HG03280 (cell line): Measurements from ENCODE around the gene TBATA.

ENCODE experiments used
- ATAC-seq: cut with Tn5 transposase; IDR thresholded peaks from one replicate; pipeline ENCODE4 v1.9.1; 2021; ENCODE audit warnings: mild to moderate bottlenecking, moderate library complexity; ENCODE audit not compliant: unreplicated experiment

The TBATA gene

DNA sequence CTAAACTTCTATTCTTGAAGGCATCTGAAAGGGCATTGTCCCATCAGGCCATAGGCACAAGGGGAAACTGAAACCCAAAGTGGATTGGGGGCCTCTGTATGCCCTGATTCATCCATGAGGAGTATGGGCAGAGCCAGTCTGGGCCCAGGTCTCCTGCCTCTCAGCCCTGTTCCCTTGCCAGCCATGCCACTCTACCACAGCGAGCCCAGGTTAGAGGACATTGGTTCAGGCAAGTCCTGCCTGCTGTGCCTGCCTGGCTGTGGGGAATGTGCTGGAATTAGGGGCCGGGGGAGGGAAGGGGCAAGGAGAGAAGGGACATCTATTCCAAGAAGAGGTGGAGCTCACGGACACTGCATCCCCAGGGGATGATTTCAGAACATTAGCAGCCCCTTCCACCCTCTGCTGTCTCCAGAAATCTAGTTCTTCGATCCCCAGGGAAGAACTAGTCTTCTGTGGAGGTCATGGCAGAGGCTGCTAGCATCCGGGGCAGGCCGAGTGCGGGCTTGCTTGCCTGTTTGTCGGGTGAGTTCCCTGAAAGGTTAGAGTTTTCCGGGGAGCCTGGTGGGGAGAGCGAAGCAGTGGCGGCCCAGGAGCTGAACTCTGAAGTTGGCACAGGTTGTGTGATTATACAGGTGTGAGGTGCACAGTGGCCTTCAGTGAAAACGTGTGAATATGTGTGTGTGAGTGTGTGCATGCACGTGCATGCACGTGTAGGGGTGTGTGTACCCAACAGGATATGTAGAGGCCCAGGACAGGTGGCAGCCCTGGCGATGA is 37.8 kb downstream of the TBATA start:
- ATAC-seq: no peak

DNA sequence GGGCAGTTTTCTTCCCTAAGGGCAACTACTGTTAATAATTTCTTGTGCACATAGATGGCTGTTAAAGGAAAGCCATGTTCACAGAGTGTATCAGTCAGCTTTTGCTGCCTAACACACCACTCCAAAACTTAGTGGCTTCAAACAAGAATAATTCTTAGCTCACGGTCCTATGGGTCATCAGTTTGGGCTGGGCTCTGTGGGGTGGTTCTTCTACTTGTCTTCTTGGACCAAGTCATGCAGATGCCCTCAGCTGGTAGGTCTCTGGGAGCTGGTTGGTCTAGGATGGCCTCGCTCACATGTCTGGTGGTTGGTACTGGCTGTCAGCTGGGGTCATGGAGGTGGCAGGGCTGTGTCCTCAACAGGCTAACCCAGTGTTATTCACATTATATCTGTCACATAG is 39.6 kb downstream of the TBATA start:
- no peak for ATAC-seq

DNA sequence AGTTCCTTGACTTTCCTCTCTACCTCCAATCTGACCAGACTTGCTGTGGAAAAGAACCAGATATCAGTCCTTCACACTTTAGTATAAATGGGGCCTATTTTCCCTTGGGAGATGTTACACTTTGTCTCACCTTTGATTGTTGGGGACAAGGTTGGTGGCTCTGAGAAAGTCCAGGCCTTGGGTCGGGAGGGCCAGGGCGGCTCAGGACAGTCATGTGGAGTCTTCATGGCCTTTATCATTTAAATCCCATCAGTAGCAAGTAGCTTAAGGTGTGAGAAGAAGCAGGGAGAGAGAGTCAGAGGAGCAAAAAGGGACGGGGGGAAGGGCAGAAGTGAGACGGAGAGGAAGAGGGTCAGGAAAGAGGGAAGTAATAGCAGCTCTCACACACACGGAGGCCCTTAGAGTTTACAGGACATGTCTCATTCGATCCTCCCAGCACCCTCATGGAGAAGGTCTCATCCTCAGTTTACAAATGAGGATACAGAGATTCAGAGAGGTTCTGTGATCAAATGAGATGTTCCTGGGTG is 40.5 kb downstream of the TBATA start:
- ATAC-seq: no peak

DNA sequence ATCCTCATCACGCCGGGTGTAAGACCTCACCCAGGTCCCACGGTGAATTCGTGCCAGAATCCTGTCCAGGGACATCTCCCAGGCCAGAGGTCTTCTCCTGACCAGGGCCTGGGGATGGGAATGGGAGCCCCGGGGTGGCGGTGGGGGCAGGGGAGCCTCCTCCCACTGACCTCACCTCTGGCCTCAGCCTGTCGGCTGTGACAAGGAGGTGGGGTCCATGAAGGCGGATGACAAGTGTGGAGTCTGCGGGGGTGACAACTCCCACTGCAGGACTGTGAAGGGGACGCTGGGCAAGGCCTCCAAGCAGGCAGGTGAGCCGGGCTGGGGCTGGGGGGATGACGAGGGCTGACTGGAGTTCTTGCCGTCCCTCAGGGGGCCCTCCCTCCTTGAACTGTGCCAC is 41.3 kb downstream of the TBATA start:
- ATAC-seq: no peak

DNA sequence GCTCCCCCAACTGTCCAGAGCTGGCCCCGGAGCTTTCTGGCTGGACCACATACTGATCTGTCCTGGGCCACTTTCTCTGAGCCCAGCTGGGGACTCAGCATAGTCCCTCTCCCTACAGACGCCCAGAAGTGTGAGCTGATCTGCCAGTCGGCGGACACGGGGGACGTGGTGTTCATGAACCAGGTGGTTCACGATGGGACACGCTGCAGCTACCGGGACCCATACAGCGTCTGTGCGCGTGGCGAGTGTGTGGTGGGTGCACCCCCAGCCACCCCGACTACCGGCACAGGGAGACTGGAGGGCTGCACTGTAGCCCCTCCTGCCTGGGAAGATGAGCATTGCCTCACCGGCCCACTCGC is 41.8 kb downstream of the TBATA start:
- no peak for ATAC-seq

DNA sequence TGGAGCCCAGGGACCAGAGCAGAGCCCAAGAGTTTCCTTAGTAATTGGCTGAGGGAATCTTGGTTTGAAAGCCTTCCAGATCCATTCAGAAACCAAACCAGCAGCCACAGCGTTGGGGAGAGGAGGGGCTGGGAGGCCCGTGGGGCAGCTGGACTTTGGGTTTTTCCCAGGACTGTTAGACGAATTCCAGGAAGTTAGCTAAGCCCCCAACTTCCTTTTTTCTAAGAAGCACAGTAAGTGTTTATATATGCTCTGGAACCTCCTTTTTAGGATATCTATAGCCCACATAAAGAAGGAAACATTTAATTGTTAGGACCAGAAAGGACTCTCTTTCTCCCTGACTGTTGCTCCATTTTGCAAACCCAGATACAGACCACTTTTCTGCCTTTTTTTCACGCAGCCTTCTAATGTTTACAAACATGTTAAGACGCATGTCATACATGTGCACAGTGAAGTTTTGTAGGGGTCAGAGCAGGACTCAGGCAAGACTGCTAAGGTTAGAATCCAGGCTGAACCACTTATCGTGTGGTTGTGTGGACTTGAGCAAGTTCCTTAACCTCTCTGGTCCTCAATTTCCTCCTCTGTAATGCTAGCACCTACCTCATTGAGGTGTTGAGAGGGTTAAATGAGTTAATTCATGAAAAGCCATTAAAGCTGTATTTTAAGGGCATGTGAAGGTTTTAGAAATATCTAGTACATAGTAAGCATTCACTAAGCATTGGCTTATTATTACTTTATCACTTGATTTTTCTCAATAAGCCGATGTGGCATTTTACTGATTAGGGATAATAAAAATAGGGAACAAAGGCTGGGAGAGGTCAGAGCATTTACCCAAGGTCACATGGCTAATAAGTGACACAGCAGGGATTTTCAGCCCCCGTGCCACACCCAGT is 42.4 kb downstream of the TBATA start:
- ATAC-seq: no peak

DNA sequence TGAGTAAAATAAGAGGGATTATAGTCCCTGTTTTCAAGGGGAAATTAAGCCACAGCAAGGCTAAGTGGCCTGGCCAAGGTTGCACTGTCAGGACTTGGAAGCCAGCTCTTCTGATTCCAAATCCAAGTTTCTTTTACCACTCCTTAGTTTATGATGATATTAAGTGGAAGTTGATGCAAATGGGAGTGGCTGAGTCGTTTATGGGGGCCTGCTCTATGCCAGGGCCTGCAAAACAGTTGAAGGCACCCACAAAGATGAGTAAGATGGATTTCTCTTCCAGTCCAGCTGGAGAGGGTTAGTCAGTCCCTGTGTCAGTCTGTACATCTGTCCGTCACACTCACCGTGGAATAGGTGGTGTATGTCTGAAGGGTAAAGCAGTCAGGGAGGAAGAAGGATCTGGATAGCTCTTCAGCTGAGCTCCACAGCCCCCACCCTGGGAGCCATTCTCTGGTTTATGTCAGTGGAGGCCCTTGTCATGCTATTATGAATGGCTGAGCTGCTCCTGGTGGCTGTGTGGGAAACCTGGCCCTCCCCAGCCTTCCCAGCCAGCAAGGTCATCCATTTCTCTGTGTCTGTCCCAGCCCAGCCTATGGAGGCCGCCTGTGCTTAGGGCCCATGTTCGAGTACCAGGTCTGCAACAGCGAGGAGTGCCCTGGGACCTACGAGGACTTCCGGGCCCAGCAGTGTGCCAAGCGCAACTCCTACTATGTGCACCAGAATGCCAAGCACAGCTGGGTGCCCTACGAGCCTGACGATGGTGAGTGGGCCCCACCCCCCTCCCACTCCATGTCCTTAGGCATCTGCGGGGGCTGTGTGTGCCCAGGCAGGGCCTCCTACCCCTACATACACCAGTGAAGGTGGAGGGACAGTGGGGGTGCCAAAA is 44.5 kb downstream of the TBATA start:
- no peak for ATAC-seq

DNA sequence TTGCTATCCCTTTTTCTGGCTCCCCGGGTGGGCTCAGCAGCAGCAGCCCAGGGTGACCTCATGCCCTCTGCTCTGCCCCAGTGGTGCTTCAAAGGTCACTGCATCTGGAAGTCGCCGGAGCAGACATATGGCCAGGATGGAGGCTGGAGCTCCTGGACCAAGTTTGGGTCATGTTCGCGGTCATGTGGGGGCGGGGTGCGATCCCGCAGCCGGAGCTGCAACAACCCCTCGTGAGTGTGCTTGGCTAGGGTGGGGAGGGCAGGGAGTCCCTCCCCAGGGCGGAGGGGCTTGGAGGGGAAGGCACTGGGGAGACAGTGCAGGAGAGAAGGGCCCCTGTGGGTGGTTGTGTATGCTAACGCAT is 46.4 kb downstream of the TBATA start:
- no peak for ATAC-seq

DNA sequence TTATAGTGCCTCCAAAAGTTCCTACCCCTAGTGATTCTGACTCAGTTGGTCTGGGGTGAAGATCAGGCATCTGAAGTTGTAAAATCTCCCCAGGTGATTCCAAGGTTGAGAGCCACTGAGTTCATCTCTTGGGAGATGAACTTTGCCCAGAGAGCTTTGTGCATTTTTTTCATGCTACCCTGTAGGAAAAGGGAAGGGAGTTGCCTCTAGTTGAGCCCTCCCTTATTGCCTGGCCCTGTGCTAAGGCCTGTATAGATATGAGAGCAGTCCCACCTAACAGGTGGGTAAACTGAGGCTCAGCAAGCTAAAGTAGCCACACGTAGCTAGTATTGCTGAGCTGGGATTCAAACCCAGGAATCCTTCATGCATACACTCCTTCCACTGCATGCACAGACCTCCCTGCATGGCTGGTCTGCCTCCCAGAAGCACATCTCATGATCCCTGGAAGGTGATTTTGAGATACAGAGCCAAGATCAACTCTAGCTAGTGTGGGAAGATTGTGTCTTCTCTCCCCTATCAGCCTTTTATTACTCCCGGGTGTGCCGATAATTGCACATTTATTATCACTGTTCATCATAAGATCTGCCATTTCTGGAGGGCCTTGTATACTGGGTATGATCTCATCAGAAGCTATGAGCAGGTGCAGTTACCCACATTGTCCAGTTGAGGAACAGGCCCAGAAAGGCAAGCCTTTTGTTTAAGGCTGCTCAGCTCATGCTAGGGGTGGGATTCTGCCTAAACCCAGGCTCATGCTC is 47.0 kb downstream of the TBATA start:
- ATAC-seq: no peak

DNA sequence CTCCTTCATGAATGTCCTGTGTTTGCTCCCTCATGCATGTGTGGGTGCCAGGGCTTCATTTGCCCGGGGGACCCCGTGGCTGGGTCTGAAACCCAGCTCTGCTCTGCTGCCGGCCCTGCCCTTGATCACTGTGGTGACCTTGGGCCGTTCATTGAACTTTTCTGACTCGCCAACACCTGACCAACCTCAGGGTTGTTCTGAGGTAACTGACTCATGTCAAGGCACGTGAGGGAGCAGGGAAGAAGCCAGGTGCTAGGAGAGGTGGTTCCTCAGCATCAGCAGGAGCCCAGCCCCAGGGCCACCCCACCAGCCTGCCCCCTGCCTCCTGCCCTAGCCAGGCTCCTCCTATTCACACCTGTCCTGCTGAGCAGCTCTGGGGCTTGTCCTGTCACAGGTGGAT is 47.9 kb downstream of the TBATA start:
- no peak for ATAC-seq

DNA sequence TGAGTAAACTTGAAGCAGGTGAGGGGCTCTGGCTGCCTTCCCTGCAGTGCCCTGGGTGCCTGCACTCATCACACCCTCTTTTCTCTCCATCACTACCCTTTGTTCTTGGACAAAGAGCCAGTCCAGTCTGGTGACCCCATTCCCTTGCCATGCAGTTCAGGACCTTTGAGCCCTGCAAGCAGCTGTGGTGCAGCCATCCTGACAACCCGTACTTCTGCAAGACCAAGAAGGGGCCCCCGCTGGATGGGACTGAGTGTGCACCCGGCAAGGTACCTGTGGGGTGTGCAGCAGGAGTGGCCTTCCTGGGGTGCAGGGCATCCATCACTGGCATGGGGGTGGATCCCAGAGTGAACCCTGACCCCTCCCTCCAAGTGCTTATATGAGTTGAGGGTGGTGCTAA is 48.7 kb downstream of the TBATA start:
- no peak for ATAC-seq

DNA sequence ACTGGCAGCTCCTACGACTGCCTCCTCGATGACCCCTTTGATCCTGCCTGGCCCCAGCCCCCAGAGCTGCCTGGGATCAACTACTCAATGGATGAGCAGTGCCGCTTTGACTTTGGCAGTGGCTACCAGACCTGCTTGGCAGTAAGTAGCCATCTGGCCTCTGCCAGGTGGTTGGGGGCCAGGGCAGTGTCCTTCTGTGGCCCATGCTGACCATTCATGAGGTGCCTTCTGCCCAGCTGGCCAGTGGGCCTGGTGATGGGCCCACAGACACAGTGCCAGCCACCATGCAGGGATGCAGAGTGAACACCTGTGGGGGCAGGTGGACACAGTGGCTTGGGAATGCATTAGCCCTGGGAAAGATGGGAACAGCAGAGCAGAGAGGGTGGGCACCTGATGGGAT is 50.0 kb downstream of the TBATA start:
- no peak for ATAC-seq

DNA sequence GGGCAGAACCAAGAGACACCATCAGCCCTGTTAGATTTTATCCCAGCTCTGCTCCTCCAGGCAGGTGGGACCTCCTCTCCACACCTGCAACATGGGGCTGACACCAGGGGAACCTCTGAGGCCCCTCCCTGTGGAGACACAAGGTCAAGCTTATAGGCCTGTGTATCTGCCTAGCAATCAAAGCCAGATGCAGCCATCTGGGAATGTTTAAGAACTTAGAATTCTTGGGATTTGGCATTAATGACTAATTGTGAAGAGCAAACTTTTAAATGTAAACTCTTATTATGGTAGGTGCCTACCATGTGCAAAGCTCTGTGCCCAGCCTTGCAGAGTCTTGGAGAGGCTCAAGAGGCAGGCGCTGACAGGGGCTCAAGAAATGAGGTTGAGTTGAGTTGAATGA is 52.1 kb downstream of the TBATA start:
- ATAC-seq: no peak

DNA sequence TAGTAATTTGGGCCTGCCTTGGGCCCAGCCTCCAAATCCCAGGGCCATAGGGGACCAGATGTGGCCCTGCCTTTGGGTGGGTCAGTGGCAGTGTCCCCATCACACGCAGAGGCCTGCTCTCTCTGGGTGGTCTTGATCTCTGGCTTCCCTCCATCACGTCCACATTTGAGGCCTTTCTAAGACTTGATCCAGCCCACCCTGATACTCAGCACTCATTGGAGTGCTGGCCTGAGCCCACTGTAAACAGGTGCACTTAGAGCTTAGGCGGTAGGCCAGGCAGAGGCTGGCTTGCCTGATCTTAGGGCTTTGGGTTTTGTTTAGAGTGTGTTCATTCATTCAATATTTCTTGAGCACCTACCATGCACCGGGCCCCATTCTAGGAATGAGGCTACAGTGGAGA is 52.6 kb downstream of the TBATA start:
- no peak for ATAC-seq

DNA sequence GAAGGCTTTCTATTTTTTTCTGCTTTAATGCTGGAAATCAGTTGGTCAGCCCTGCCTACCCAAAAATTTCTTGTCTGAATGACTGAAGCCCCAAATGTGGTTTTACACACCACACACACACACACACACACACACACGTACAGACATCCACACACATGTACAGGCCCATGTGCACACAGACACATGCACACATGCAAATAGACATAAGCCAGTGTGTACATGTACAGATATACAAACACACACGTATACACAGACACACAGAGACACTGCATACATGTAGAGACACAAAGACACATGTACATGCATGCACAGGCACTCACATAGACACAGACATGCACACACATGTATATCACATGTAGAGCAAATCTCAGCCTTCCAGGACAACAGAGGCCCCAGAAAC is 54.2 kb downstream of the TBATA start:
- ATAC-seq: no peak

DNA sequence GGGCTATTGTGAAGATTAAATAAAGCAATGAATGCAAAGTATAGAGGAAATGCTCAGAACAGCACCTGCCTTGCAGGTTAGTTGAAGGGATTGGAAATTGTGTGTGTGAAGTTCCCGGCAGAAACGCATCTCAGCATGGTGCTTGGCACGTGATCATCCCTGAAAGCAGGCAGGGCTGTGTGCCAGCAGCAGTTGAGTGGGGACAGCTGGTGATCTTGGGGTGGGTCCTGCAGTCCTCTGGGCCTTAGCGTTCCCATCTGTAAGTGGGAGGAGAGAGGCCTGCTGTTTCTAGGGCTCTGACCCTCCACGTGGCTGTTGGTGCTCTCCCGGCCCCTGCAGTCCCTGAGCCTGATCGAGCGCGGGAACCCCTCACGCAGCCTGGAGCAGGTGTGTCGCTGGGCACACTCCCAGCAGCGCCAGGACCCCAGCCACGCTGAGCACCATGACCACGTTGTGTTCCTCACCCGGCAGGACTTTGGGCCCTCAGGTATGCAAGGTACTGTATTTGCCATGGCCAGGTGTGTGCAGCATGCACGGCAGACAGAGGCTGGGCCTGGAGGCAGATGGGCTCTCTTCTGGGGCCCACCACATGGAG is 55.3 kb downstream of the TBATA start:
- no peak for ATAC-seq

DNA sequence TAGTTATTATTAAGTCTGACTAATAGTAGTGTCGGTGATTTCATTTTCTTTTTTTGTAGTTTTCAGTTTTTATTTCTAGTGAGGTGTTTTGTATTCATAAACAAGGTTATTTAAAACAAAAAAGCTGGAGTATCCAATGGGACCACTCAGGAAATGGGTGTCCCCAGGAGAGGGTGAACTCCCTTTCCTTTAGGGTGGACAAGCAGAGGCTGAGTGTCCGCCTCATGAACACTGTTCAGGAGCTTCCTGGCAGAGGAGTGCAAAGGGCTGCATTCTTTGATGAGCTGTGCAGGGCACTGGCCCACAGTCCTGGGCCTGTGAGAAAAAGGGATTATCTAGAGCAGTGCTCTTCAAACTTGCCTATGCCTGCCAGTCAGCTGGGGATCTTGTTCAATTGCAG is 56.8 kb downstream of the TBATA start:
- no peak for ATAC-seq

DNA sequence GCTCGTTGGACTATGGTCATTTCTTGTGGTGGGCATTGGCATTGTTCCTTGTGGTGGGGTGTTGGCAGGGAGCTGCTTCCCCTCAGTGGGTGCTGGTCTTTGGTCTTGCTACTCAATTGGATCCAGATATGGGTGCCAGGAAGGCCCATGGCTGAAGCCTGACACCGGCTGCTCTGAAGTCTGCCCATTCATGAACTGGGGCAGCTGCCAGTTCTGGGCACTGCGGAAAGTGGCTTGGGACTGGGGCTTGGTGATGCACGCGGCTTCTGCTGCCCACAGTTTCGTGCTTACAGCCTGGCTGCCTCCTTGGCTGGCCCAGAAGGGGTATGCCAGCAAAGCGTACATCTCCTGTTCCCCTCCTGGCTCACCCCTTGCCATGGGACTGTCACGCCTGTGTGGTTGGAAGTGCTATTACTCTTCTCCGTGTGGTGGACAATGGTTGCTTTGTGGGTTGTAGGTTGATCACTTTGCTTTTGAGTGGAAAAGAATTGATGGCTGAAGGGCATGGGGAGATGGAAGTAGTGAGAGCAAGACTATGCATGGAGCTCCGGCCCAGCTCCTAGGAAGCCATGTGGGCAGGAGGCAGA is 58.2 kb downstream of the TBATA start:
- no peak for ATAC-seq

DNA sequence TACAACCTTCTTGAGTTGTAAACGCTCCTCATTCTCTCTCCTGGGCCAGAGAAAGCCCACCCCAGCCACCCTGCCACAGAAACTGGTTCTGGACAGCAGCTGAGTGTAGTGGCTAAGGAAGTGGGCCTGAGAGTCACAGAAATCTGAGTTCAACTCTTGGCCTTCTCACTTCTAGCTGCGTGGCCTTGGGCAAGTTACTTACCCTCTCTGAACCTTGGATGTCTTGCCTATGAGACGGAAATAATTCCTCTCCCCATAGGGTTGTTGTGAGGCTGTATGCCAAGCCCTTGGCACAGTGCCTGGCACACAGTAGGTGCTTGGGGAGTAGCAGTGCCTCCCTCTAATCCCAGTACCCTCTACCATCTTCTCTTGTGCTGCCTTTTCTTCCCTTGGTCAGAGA is 61.4 kb downstream of the TBATA start:
- no peak for ATAC-seq
